Activated effector memory CD4-positive, alpha-beta T cell treated with anti-CD3 and anti-CD28 coated beads, Interleukin-2, amount 50 U/mL, for 16 hours (primary cell): ENCODE data around the gene PARD3.
"Not testable (repeated sequence)": the region's sequence is repeated elsewhere in the genome, so short reads cannot be mapped to it uniquely, and the experiment has no call there.

Experiments used
- DNase-seq: peaks from one replicate; pipeline ENCODE4 v3.0.0-alpha.2; 2020

The PARD3 gene

GRCh38 chr10:34078745-34079470 is 736.2 kb downstream of the PARD3 start:
- DNase-seq, result no peak

- DNase-seq, result no peak
Observed at GRCh38 chr10:34078017-34078744, 736.9 kb downstream of the PARD3 start.

GRCh38 chr10:34076443-34076842 is 738.7 kb downstream of the PARD3 start:
- no peak for DNase-seq

GRCh38 chr10:34075254-34075926 is 739.7 kb downstream of the PARD3 start:
- no peak for DNase-seq

- DNase-seq, result no peak
Observed at GRCh38 chr10:34074051-34074450, 741.0 kb downstream of the PARD3 start.

- DNase-seq, result not testable (repeated sequence)
Observed at GRCh38 chr10:34067741-34068140, 747.4 kb downstream of the PARD3 start.

- DNase-seq, result no peak
Observed at GRCh38 chr10:34063592-34063991, 751.5 kb downstream of the PARD3 start.

- DNase-seq, result no peak
Observed at GRCh38 chr10:34061841-34062240, 753.3 kb downstream of the PARD3 start.
